ENCODE measurements around the gene SPATA45. TPM values are rescaled to one million over a fixed set of nuclear protein-coding genes. Genes with fewer than 3 reads are reported as not detected.
"Not testable (repeated sequence)": the region's sequence is repeated elsewhere in the genome, so short reads cannot be mapped to it uniquely, and the experiment has no call there.

The SPATA45 gene
- total RNA-seq, 3 donors from 2014 or later (not counting 1 experiment from before 2014, with no cell fraction given): 0.80 TPM; not detected in 2

- no peaks in the 10 kb centered on the region for H3K9me3 ChIP-seq (ENCODE audit: control insufficient read depth, insufficient read depth, low read length)
- TF ChIP-seq, protein P1, sequence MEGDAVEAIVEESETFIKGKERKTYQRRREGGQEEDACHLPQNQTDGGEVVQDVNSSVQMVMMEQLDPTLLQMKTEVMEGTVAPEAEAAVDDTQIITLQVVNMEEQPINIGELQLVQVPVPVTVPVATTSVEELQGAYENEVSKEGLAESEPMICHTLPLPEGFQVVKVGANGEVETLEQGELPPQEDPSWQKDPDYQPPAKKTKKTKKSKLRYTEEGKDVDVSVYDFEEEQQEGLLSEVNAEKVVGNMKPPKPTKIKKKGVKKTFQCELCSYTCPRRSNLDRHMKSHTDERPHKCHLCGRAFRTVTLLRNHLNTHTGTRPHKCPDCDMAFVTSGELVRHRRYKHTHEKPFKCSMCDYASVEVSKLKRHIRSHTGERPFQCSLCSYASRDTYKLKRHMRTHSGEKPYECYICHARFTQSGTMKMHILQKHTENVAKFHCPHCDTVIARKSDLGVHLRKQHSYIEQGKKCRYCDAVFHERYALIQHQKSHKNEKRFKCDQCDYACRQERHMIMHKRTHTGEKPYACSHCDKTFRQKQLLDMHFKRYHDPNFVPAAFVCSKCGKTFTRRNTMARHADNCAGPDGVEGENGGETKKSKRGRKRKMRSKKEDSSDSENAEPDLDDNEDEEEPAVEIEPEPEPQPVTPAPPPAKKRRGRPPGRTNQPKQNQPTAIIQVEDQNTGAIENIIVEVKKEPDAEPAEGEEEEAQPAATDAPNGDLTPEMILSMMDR (IDR thresholded peaks at IDR 0.05): no peak
- H3K4me1 ChIP-seq (ENCODE audit: control insufficient read depth, insufficient read depth, low read length): peaks cover 12% of the 10 kb centered on the region
- DNase-seq (no peak), ATAC-seq (no peak)
- intact Hi-C loops (cut with micrococcal nuclease): no loop called here
- no peaks in the 10 kb centered on the region for H3K36me3 ChIP-seq (ENCODE audit: control insufficient read depth, insufficient read depth, low read length)
- WGBS (ENCODE audit: insufficient coverage): 96% methylated on average over 4 of the region's 5 CpGs
- H3K27me3 Mint-ChIP-seq (ENCODE audit: low read depth in 2 of 2): no peaks in the 10 kb centered on the region
- H3K4me3 Mint-ChIP-seq: no peak overlapping the region
- no peaks in the 10 kb centered on the region for H3K9me3 Mint-ChIP-seq
- peaks cover 0 to 9% of the 10 kb centered on the region in 2 donors for H3K4me1 Mint-ChIP-seq
- no peak overlapping the region for H3K27ac ChIP-seq (ENCODE audit: low read length)
- no peaks in the 10 kb centered on the region for H3K27me3 ChIP-seq (ENCODE audit: control insufficient read depth, insufficient read depth, low read length)
- no peaks in the 10 kb centered on the region for H3K36me3 Mint-ChIP-seq
- H3K27ac Mint-ChIP-seq: no peak overlapping the region
- H3K4me3 ChIP-seq (ENCODE audit: low read length): no peak overlapping the region
Observed at GRCh38 chr1:212838145-212838544, 9.3 kb downstream of the SPATA45 start.

DNA sequence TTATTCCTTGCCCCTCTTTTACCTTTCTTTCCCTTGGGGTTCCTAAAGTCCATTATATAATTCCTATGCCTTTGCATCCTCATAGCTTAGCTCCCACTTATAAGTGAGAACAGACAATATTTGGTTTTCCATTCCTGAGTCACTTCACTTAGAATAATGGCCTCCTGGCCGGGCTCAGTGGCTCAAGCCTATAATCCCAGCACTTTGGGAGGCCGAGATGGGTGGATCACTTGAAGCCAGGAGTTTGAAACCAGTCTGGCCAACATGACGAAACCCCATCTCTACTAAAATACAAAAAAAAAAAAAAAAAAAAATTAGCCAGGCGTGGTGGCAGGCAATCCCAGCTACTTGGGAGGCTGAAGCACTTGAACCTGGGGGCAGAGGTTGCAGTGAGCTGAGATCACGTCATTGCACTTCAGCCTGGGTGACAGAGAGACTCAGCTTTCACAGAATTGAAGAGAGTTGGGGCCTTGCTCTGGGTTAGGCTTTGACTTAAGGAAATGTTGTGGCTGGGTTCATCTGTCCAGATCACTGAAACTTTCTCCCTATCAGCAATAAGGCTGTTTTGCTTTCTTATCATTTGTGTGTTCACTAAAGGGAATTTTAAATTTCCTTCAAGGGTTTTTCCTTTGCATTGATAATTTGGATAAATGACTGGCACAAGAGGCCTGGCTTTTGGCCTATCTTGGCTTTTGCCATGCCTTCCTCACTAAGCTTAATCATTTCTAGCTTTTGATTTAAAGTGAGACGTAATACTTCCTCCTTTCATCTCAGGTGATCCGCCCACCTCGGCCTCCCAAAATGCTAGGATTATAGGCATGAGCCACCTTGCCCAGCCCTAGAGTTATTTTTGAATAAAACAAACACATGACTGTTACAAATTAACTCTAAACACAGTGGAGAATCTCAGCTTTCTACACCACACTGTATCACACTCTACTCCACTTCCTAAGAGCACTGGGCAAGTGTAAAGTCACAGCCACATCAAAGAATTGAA is 13.9 kb downstream of the SPATA45 start:
- H3K36me3 Mint-ChIP-seq: not testable (repeated sequence)

DNA sequence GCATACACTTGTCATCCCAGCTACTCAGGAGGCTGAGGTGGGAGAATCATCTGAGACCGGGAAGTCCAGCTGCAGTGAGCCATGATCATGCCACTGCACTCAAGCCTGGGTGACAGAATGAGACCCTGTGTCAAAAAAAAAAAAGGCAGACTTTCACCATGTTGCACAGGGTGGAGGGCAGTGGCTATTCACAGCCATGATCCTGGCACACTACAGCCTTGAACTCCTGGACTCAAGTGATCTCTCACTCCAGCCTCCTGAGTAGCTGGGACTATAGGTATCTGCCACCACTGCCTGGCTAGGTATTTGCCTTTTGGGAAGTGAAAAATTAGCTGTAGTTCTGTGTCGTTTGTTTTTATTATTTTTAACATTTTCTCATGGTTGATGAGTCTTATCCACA is 19.1 kb downstream of the SPATA45 start:
- Mint-ChIP-seq H3K9me3 (peaks cover 6 to 9% of the 10 kb centered on the region in 2 donors), H3K27me3 (ENCODE audit: low read depth in 2 of 2) (peaks cover 0 to 16% of the 10 kb centered on the region in 2 donors), H3K27ac (no peak overlapping the region), H3K4me3 (no peak overlapping the region), H3K4me1 (peaks cover 0 to 6% of the 10 kb centered on the region in 2 donors), H3K36me3 (peaks cover 12% of the 10 kb centered on the region)
- ATAC-seq (no peak), DNase-seq (no peak)
- 100% methylated on average over 1 of the region's 2 CpGs for WGBS (ENCODE audit: insufficient coverage)
- Histone ChIP-seq H3K9me3 (ENCODE audit: control insufficient read depth, insufficient read depth, low read length) (peaks cover 16% of the 10 kb centered on the region), H3K27me3 (ENCODE audit: control insufficient read depth, insufficient read depth, low read length) (no peaks in the 10 kb centered on the region), H3K4me3 (ENCODE audit: low read length) (no peak overlapping the region), H3K36me3 (ENCODE audit: control insufficient read depth, insufficient read depth, low read length) (no peaks in the 10 kb centered on the region), H3K27ac (ENCODE audit: low read length) (no peak overlapping the region), H3K4me1 (ENCODE audit: control insufficient read depth, insufficient read depth, low read length) (peaks cover 3% of the 10 kb centered on the region)
- intact Hi-C loops (cut with micrococcal nuclease): no loop called here
- TF ChIP-seq, protein P1 (IDR thresholded peaks at IDR 0.05): no peak

More for the DNA sequence above, 13.9 kb downstream of the SPATA45 start:
- WGBS (ENCODE audit: insufficient coverage): 60% methylated on average over 8 of the region's 8 CpGs
- H3K9me3 ChIP-seq (ENCODE audit: control insufficient read depth, insufficient read depth, low read length); H3K4me3 ChIP-seq (ENCODE audit: low read length); H3K27me3 ChIP-seq (ENCODE audit: control insufficient read depth, insufficient read depth, low read length); intact Hi-C loops (cut with micrococcal nuclease); H3K27ac ChIP-seq (ENCODE audit: low read length); H3K36me3 ChIP-seq (ENCODE audit: control insufficient read depth, insufficient read depth, low read length); H3K9me3 Mint-ChIP-seq; H3K4me3 Mint-ChIP-seq; H3K27ac Mint-ChIP-seq; H3K27me3 Mint-ChIP-seq (ENCODE audit: low read depth in 2 of 2): not testable (repeated sequence)
- peaks cover 0 to 14% of the 10 kb centered on the region in 2 donors for H3K4me1 Mint-ChIP-seq
- H3K4me1 ChIP-seq (ENCODE audit: control insufficient read depth, insufficient read depth, low read length): peaks cover 13% of the 10 kb centered on the region
- DNase-seq (peak in 1 of 2 donors; percentile 17), ATAC-seq (peak; percentile 52 to 80 (median 68))

DNA sequence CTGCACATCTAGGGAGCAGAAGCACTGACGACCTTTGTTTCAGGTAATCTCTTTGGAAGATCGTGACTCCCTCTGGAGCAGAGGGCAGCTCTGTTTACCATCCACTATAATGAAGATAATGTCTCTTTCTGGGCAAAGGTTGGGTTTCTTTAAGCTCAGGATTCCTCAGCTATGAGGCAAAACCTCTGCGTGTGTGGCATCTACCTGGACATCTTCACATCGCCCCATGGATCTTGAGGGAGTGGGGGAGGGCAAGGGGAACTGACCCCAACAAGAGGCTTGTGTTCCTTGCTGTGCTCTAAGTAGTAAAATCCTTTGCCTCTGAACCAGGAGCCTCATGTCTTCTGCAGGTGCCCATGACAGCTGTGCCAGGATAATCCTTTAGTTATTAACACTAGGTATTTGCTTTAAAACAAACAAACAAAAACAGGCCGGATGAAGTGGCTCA is 19.6 kb downstream of the SPATA45 start:
- Mint-ChIP-seq H3K27ac (no peak overlapping the region), H3K9me3 (peaks cover 6 to 9% of the 10 kb centered on the region in 2 donors), H3K4me3 (no peak overlapping the region), H3K27me3 (ENCODE audit: low read depth in 2 of 2) (peaks cover 0 to 16% of the 10 kb centered on the region in 2 donors), H3K36me3 (peaks cover 12% of the 10 kb centered on the region), H3K4me1 (peaks cover 0 to 6% of the 10 kb centered on the region in 2 donors)
- intact Hi-C loops (cut with micrococcal nuclease): no loop called here
- no peak for DNase-seq
- H3K4me1 ChIP-seq (ENCODE audit: control insufficient read depth, insufficient read depth, low read length): no peaks in the 10 kb centered on the region
- TF ChIP-seq, protein P1 (IDR thresholded peaks at IDR 0.05): no peak
- H3K36me3 ChIP-seq (ENCODE audit: control insufficient read depth, insufficient read depth, low read length): no peaks in the 10 kb centered on the region
- H3K4me3 ChIP-seq (ENCODE audit: low read length): no peak overlapping the region
- 96% methylated on average over 5 of the region's 5 CpGs for WGBS (ENCODE audit: insufficient coverage)
- H3K27ac ChIP-seq (ENCODE audit: low read length): no peak overlapping the region
- peaks cover 16% of the 10 kb centered on the region for H3K9me3 ChIP-seq (ENCODE audit: control insufficient read depth, insufficient read depth, low read length)
- no peaks in the 10 kb centered on the region for H3K27me3 ChIP-seq (ENCODE audit: control insufficient read depth, insufficient read depth, low read length)
- ATAC-seq: no peak
